GM23338 (cell line): ENCODE data around the gene AURKB. TPM values are rescaled to one million over a fixed set of nuclear protein-coding genes. Genes with fewer than 3 reads are reported as not detected.
A peak's percentile ranks its signal among the peaks of the same experiment; 100 is the strongest.

Source experiments
- ATAC-seq: fragments of 200-7000 bp; cut with Tn5 transposase; 3 replicates; pipeline ENCODE4 v1.9.1; 2020
- DNase-seq: peaks from one replicate; pipeline ENCODE4 v3.0.0-alpha.2; 2015; ENCODE audit warnings: low spot score
- H2AFZ ChIP-seq: fragments of 200-600 bp; sonication (generic); 2 replicates; pipeline ENCODE4 v1.8.0; 2016; ENCODE audit warnings: antibody characterized with exemption, mild to moderate bottlenecking, moderate library complexity
- H3F3A ChIP-seq: fragments of 200-600 bp; sonication (generic); replicated peaks from 2 replicates; pipeline ENCODE4 v1.8.0; 2017; ENCODE audit warnings: antibody characterized with exemption, mixed run types, low read depth
- H3K27ac ChIP-seq: fragments of 200-600 bp; sonication (generic); 2 replicates; pipeline ENCODE4 v1.6.1; 2016; ENCODE audit warnings: low read depth
- H3K27me3 ChIP-seq: fragments of 200-600 bp; sonication (generic); 2 replicates; pipeline ENCODE4 v1.8.0; 2016; ENCODE audit warnings: mild to moderate bottlenecking, mixed run types, moderate library complexity; ENCODE audit not compliant: insufficient read depth
- H3K36me3 ChIP-seq: fragments of 200-600 bp; sonication (generic); 2 replicates; pipeline ENCODE4 v1.8.0; 2016; ENCODE audit warnings: mild to moderate bottlenecking; ENCODE audit not compliant: insufficient read depth
- H3K4me1 ChIP-seq: fragments of 200-600 bp; sonication (generic); 2 replicates; pipeline ENCODE4 v1.8.0; 2016; ENCODE audit warnings: mild to moderate bottlenecking, moderate library complexity; ENCODE audit not compliant: insufficient read depth
- H3K4me2 ChIP-seq: fragments of 200-600 bp; sonication (generic); 2 replicates; pipeline ENCODE4 v1.7.1; 2017; ENCODE audit warnings: mixed run types
- H3K4me3 ChIP-seq: fragments of 200-600 bp; sonication (generic); 2 replicates; pipeline ENCODE4 v1.6.1; 2016; ENCODE audit warnings: mixed run types
- H3K79me2 ChIP-seq: fragments of 200-600 bp; sonication (generic); replicated peaks from 2 replicates; pipeline ENCODE4 v1.8.0; 2017; ENCODE audit warnings: mild to moderate bottlenecking; ENCODE audit not compliant: insufficient read depth
- H3K9me2 ChIP-seq: fragments of 200-600 bp; sonication (generic); 2 replicates; pipeline ENCODE4 v1.8.0; 2017; ENCODE audit not compliant: insufficient read depth
- H4K20me1 ChIP-seq: fragments of 200-600 bp; sonication (generic); replicated peaks from 2 replicates; pipeline ENCODE4 v1.8.0; 2017; ENCODE audit warnings: mild to moderate bottlenecking; ENCODE audit not compliant: insufficient read depth
- H3K27ac Mint-ChIP-seq: 2 replicates; pipeline ENCODE4 v1.8.0; 2020; ENCODE audit warnings: inconsistent platforms, mild to moderate bottlenecking, moderate library complexity, mixed read lengths
- H3K27me3 Mint-ChIP-seq: 3 replicates; pipeline ENCODE4 v1.8.0; 2022; ENCODE audit warnings: low read depth, mild to moderate bottlenecking, moderate library complexity, mixed read lengths, inconsistent platforms; ENCODE audit not compliant: insufficient read depth, poor library complexity
- H3K36me3 Mint-ChIP-seq: 3 replicates; pipeline ENCODE4 v1.8.0; 2021; ENCODE audit warnings: low read depth, mild to moderate bottlenecking, inconsistent platforms, moderate library complexity, mixed read lengths
- H3K4me1 Mint-ChIP-seq: 3 replicates; pipeline ENCODE4 v1.8.0; 2020; ENCODE audit warnings: mild to moderate bottlenecking, inconsistent platforms, mixed read lengths
- H3K4me3 Mint-ChIP-seq: 3 replicates; pipeline ENCODE4 v1.8.0; 2021; ENCODE audit warnings: moderate library complexity, mild to moderate bottlenecking, inconsistent platforms, mixed read lengths
- H3K9me3 Mint-ChIP-seq: 3 replicates; pipeline ENCODE4 v1.8.0; 2020; ENCODE audit warnings: moderate library complexity, mild to moderate bottlenecking, inconsistent platforms, mixed read lengths
- ETS1 ChIP-seq: IDR thresholded peaks from 2 replicates; pipeline ENCODE4 v1.6.1; 2016; ENCODE audit warnings: antibody characterized with exemption
- EZH2phosphoT487 ChIP-seq: fragments of 200-600 bp; sonication (generic); IDR thresholded peaks from one replicate; pipeline ENCODE4 v1.8.1; 2018; ENCODE audit warnings: antibody characterized with exemption; ENCODE audit not compliant: unreplicated experiment
- JUNB ChIP-seq: IDR thresholded peaks from one replicate; pipeline ENCODE4 v1.6.1; 2016; ENCODE audit warnings: antibody characterized with exemption; ENCODE audit not compliant: unreplicated experiment
- NANOG ChIP-seq: IDR thresholded peaks from 2 replicates; pipeline ENCODE4 v1.6.1; 2016; ENCODE audit warnings: antibody characterized with exemption, borderline replicate concordance
- ZNF114 ChIP-seq: fragments of 250-450 bp; sonication (Bioruptor Pico); IDR thresholded peaks from 2 replicates; pipeline ENCODE4 v1.5.0; 2020; ENCODE audit warnings: mild to moderate bottlenecking, moderate library complexity
- ZNF462 ChIP-seq: fragments of 250-450 bp; sonication (Bioruptor Pico); IDR thresholded peaks from 2 replicates; pipeline ENCODE4 v1.5.0; 2020; ENCODE audit warnings: mild to moderate bottlenecking, moderate library complexity
- polyA plus RNA-seq: library from polyadenylated mRNA; unstranded; fragments of >200 nt; fragmentation: Nextera tagmentation; extraction: Ambion mirVana; gene quantifications from 2 replicates; pipeline ENCODE4 v1.2.1, GENCODE V29; 2016
- total RNA-seq: library from RNA; depleted of rRNA; stranded (reverse); fragments of >200 nt; shearing (Covaris generic); gene quantifications from 2 replicates; pipeline ENCODE4 v1.2.3, GENCODE V29; 2014

AURKB gene
- total and polyA plus RNA-seq, 2 experiments from 2014 or later: 135 to 212 TPM

GRCh38 chr17:8160741-8161221 is 49.6 kb downstream of the AURKB start:
- Histone ChIP-seq H4K20me1 (peaks cover 5% of the 10 kb centered on the region), H3K9me2 (no peaks in the 10 kb centered on the region), H3K4me3 (no peak overlapping the region; the same call in 1 of the 2 replicates), H3K79me2 (peaks cover 12% of the 10 kb centered on the region; the same call in 1 of the 2 replicates), H3K36me3 (peaks cover 5% of the 10 kb centered on the region; the same call in 1 of the 2 replicates), H3K4me2 (peak overlapping the region; percentile 36; the same call in 1 of the 2 replicates), H3F3A (peaks cover 15% of the 10 kb centered on the region; the same call in 1 of the 2 replicates), H3K27ac (no peak overlapping the region; the same call in 1 of the 2 replicates), H3K4me1 (peaks cover 26% of the 10 kb centered on the region), H3K27me3 (no peaks in the 10 kb centered on the region), H2AFZ (no peak overlapping the region)
- ATAC-seq (no peak), DNase-seq (no peak)
- Mint-ChIP-seq H3K27ac (0 out of 2 replicates have a peak overlapping the region, but pooled peaks have one; percentile 69), H3K4me1 (peaks cover 41% of the 10 kb centered on the region), H3K27me3 (peaks cover 24% of the 10 kb centered on the region), H3K9me3 (no peaks in the 10 kb centered on the region), H3K36me3 (peaks cover 26% of the 10 kb centered on the region), H3K4me3 (peak overlapping the region; percentile 78; the same call in 2 of the 3 replicates)
- TF ChIP-seq ETS1 (no peak), NANOG (no peak), EZH2phosphoT487 (no peak), ZNF114 (CRISPR knock-in tag) (no peak), JUNB (no peak), ZNF462 (CRISPR knock-in tag) (no peak)
